ENCODE results near the gene RNF8.

- TF ChIP-seq CTCF (IDR thresholded peaks at IDR 0.05; ENCODE audit: insufficient read depth, low read depth, low read length): no peak
- TF ChIP-seq EZH2 (IDR thresholded peaks at IDR 0.05; ENCODE audit: insufficient read depth, low read length): no peak
These were observed 88.8 kb downstream of the RNF8 start for GRCh38 chr6:37442416-37443215.
